Bronchial epithelial cell (primary cell): ENCODE data around the gene AKT1S1. TPM values are rescaled to one million over a fixed set of nuclear protein-coding genes. Genes with fewer than 3 reads are reported as not detected.

Experiments
- DNase-seq: peaks from one replicate; pipeline ENCODE4 v3.0.0-alpha.2; 2010; ENCODE audit warnings: low read depth
- FAIRE-seq: peaks from 2 replicates; lab custom pipeline; 2011; peaks lifted over from hg19 to GRCh38; lab: Jason Lieb, UNC
- H3K27me3 ChIP-seq: 2 replicates; pipeline ENCODE4 v1.5.1; 2011; ENCODE audit warnings: low read length; ENCODE audit not compliant: control insufficient read depth, insufficient read depth
- H3K36me3 ChIP-seq: 2 replicates; pipeline ENCODE4 v1.5.1; 2011; ENCODE audit warnings: low read length; ENCODE audit not compliant: control insufficient read depth, insufficient read depth
- H3K4me3 ChIP-seq: 2 replicates; pipeline ENCODE4 v1.5.1; 2011; ENCODE audit warnings: mild to moderate bottlenecking, low read depth, low read length, control low read depth
- CTCF ChIP-seq: IDR thresholded peaks from 2 replicates; pipeline ENCODE4 v1.5.1; 2011; ENCODE audit warnings: mild to moderate bottlenecking, moderate library complexity, low read length, control low read depth, inconsistent platforms; ENCODE audit not compliant: insufficient read depth, severe bottlenecking
- total RNA-seq: library from RNA; depleted of rRNA; stranded (reverse); fragments of >200 nt; gene quantifications from 2 replicates; pipeline ENCODE4 v1.2.1, GENCODE V29; 2014

Gene AKT1S1
- total RNA-seq, 1 donor from 2014 or later = 3.7 TPM

DNA sequence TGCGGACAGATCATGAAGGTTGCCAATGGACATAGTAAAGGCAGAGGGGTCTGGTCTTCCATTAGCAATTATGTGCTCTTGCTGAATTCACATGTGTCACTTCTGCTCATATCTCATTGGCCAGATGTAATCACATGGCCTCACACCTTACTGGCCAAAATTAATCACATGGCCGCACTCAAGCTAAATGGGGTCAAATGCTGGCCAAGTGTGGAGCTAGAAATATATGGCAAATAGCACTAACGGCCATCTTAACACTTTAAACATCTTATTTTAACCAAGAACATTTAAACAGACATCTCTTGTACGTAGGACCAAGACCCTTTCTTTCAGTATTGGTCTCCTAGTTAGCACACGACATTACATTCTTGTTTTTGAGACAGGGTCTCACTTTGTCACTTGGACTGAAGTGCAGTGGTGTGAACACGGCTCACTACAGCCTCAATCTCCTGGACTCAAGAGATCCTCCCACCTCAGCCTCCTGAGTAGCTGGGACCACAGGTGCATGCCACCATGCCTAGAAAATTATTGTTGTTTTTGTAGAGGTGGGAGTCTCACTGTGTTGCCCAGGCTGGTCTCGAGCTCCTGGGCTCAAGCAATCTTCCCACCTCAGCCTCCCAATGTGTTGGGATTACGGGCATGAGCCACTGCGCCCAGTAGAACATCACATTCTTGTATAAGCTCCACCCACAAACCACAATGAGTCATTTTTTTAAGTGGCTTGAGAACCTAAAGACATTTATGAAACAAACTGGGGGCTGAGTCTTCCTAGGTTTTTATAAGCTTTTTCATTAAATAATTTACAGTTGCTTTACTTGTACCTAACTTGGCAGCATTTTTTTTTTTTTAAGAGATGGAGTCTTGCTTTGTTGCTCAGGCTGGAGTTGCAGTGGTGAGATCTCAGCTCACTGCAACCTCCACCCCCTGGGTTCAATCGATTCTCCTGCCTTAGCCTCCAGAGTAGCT, 29.1 kb downstream of the AKT1S1 start:
- no peaks in the 10 kb centered on the region for H3K36me3 ChIP-seq
- FAIRE-seq (no peak), DNase-seq (peak; percentile 87)
- no peak for TF ChIP-seq CTCF
- H3K4me3 ChIP-seq = no peak overlapping the region
- no peaks in the 10 kb centered on the region for H3K27me3 ChIP-seq

DNA sequence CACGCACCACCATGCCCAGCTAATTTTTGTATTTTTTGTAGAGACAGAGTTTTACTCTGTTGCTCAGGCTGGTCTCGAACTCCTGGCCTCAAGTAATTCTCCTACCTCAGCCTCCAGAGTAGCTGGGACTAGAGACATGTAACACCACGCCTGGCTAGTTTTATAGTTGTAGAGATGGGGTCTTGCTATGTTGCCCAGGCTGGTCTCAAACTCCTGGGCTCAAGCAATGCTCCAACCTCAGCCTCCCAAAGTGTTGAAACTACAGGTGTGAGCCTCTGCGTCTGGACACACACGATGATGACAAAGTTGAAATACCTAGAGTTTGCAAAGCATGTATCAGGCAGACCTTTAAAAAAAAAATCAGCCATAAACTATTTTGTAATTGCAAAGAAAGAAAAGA, 30.7 kb downstream of the AKT1S1 start:
- Histone ChIP-seq H3K36me3 (no peaks in the 10 kb centered on the region), H3K4me3 (no peak overlapping the region), H3K27me3 (no peaks in the 10 kb centered on the region)
- no peak for FAIRE-seq
- TF ChIP-seq CTCF = no peak
- no peak for DNase-seq

DNA sequence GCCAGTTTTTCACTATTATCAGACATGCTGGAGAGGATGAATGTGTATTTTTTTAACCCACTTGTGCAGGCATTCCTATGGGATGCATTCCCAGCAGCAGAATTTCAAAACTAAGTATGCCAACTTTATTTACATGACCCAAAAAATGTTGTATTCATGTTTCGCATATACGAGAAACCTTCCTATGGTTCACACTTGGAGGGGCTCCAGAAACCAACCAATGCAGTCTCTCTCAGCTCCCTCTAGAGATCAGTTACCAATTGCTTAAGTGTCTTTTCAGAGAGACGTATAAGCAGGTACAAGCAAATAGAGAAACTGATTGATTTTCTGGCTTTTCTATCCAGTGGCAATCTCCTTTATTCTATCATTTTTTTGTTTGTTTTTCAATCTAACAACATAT, 31.7 kb downstream of the AKT1S1 start:
- no peaks in the 10 kb centered on the region for H3K36me3 ChIP-seq
- no peak for TF ChIP-seq CTCF
- no peak for DNase-seq
- no peak overlapping the region for H3K4me3 ChIP-seq
- no peaks in the 10 kb centered on the region for H3K27me3 ChIP-seq
- no peak for FAIRE-seq

DNA sequence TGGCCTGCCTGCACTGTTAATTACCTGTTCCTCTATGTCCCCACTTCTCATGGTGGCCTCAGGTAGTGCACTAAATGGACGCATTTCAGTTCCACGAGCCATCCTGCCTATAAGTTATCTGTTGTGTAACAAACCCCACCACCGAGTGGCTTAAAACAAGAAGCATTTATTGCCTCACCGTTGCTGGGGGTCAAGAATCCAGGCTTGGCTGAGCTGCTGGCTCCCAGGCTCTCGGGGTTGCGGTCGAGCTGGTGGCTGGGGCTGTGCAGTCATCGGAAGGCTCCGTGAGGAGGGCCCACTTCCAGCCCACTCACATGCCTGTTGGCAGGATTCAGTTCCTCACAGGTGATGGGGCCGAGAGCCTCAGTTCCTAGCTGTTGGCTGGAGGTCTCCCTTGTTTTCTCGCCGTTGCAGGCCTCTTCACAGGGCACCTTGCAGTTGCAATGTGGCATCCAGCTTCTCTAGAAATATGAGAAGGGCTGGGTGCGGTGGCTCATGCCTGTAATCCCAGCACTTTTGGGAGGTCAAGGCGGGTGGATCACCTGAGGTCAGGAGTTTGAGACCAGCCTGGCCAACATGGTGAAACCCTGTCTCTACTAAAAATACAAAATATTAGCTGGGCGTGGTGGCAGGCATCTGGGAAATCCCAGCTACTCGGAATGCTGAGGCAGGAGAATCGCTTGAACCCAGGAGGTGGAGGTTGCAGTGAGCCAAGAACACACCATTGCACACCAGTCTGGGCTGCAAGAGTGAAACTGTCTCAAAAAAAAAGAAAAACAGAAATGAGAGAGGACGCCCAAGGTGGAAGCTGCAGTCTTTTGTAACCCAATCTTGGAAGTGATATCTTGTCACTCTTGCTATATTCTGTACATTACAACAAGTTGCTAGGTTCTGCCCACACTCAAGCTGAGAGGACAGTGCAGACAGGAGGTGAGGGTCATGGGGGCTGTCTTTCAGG, 32.7 kb downstream of the AKT1S1 start:
- Histone ChIP-seq H3K36me3 (peaks cover under 1% of the 10 kb centered on the region), H3K4me3 (no peak overlapping the region), H3K27me3 (no peaks in the 10 kb centered on the region)
- no peak for TF ChIP-seq CTCF
- DNase-seq (no peak), FAIRE-seq (no peak)

GRCh38 chr19:49843265-49843664, 33.9 kb downstream of the AKT1S1 start:
- H3K27me3 ChIP-seq = no peaks in the 10 kb centered on the region
- peaks cover 3% of the 10 kb centered on the region for H3K36me3 ChIP-seq
- TF ChIP-seq CTCF = no peak
- FAIRE-seq = no peak
- no peak for DNase-seq
- H3K4me3 ChIP-seq = no peak overlapping the region
